GM12878 (cell line): ENCODE data around the gene ZNF577. TPM values are rescaled to one million over a fixed set of nuclear protein-coding genes. Genes with fewer than 3 reads are reported as not detected.

Source experiments
- ATAC-seq: fragments of 200-7000 bp; cut with Tn5 transposase; 3 replicates; pipeline ENCODE4 v1.9.1; 2020; ENCODE audit warnings: mild to moderate bottlenecking, moderate library complexity
- BruUV-seq: library from RNA; stranded (reverse); fragments of 400-500 nt; replicated peaks from 2 replicates; lab custom pipeline; 2021; lab: Mats Ljungman, UMichigan
- CTCF ChIA-PET: fragments of 300-600 bp; sonication (Branson Sonifier 250); formaldehyde crosslinking; extraction: SDS; loops from one replicate; lab custom pipeline; 2021; ENCODE audit warnings: inconsistent platforms; lab: Yijun Ruan, JAX
- POLR2A ChIA-PET: fragments of 350-600 bp; formaldehyde crosslinking; extraction: SDS; loops from one replicate; lab custom pipeline; 2021; ENCODE audit warnings: inconsistent platforms; lab: Charles Lee
- RAD21 ChIA-PET: fragments of 300-600 bp; sonication (Branson Sonifier 250); formaldehyde crosslinking; loops from one replicate; lab custom pipeline; 2023; ENCODE audit warnings: antibody characterized with exemption; ENCODE audit not compliant: unreplicated experiment; lab: Charles Lee
- SMC1A ChIA-PET: fragments of 300-600 bp; sonication (Branson Sonifier 250); formaldehyde crosslinking; loops from one replicate; lab custom pipeline; 2023; ENCODE audit not compliant: unreplicated experiment, uncharacterized antibody; lab: Charles Lee
- DNase-seq: peaks from one replicate; pipeline ENCODE4 v3.0.0-alpha.2; 2011; ENCODE audit warnings: low read depth, low spot score
- FAIRE-seq: peaks from 3 replicates; lab custom pipeline; 2011; peaks lifted over from hg19 to GRCh38; lab: Jason Lieb, UNC
- H2AFZ ChIP-seq: 2 replicates; pipeline ENCODE4 v1.6.0; 2011; ENCODE audit warnings: low read depth, low read length, control low read depth; ENCODE audit not compliant: control insufficient read depth
- H3K27ac ChIP-seq: 2 replicates; pipeline ENCODE4 v1.5.1; 2011; ENCODE audit warnings: control low read depth; ENCODE audit not compliant: control insufficient read depth, insufficient read depth
- H3K27me3 ChIP-seq, 2 experiments: replicated peaks in 1 of 2; 2 replicates each; pipeline versions ENCODE4 v1.6.0 to v1.6.1; 2011; ENCODE audit warnings: low read length in 1 of 2; ENCODE audit not compliant: control insufficient read depth in 2 of 2, insufficient read depth in 2 of 2
- H3K36me3 ChIP-seq, 2 experiments: 2 replicates each; pipeline ENCODE4 v1.5.1; 2011; ENCODE audit warnings: low read length in 1 of 2; ENCODE audit not compliant: control insufficient read depth in 2 of 2, insufficient read depth in 2 of 2
- H3K4me1 ChIP-seq: 2 replicates; pipeline ENCODE4 v1.6.1; 2011; ENCODE audit warnings: mild to moderate bottlenecking, low read length, moderate library complexity, mixed read lengths; ENCODE audit not compliant: control insufficient read depth, insufficient read depth
- H3K4me2 ChIP-seq: 2 replicates; pipeline ENCODE4 v1.6.0; 2011; ENCODE audit warnings: control low read depth; ENCODE audit not compliant: control insufficient read depth, insufficient read depth
- H3K4me3 ChIP-seq: fragments of 200-600 bp; sonication (generic); 2 replicates; pipeline ENCODE4 v1.5.1; 2016
- H3K79me2 ChIP-seq: 2 replicates; pipeline ENCODE4 v1.6.0; 2011; ENCODE audit warnings: low read length; ENCODE audit not compliant: control insufficient read depth, insufficient read depth
- H3K9ac ChIP-seq: 2 replicates; pipeline ENCODE4 v1.8.0; 2011; ENCODE audit warnings: low read length, control low read depth, mixed read lengths; ENCODE audit not compliant: control insufficient read depth, insufficient read depth
- H3K9me3 ChIP-seq: replicated peaks from 3 replicates; pipeline ENCODE4 v1.5.1; 2011; ENCODE audit warnings: mild to moderate bottlenecking, low read length; ENCODE audit not compliant: control insufficient read depth, insufficient read depth
- H4K20me1 ChIP-seq: 2 replicates; pipeline ENCODE4 v1.6.0; 2011; ENCODE audit not compliant: control insufficient read depth, insufficient read depth
- CBX3 ChIP-seq: fragments of 200-600 bp; sonication (generic); IDR thresholded peaks from 2 replicates; pipeline ENCODE4 v1.6.1; 2016; ENCODE audit warnings: low read depth, borderline replicate concordance
- HDAC6 ChIP-seq: fragments of 200-600 bp; sonication (generic); IDR thresholded peaks from one replicate; pipeline ENCODE4 v1.8.0; 2017; ENCODE audit warnings: antibody characterized with exemption; ENCODE audit not compliant: unreplicated experiment
- IKZF1 ChIP-seq: fragments of 450-650 bp; conservative IDR thresholded peaks from 2 replicates; pipeline ENCODE4 v1.6.1; 2017; ENCODE audit warnings: antibody characterized with exemption, mild to moderate bottlenecking
- NR2F1 ChIP-seq: fragments of 450-650 bp; conservative IDR thresholded peaks from 2 replicates; pipeline ENCODE4 v1.6.1; 2017; ENCODE audit warnings: mild to moderate bottlenecking
- RELA ChIP-seq: fragments of 450-650 bp; IDR thresholded peaks from 2 replicates; pipeline ENCODE4 v1.8.0; 2014; ENCODE audit warnings: borderline replicate concordance; ENCODE audit not compliant: partially characterized antibody
- SMC3 ChIP-seq: IDR thresholded peaks from 2 replicates; pipeline ENCODE4 v1.6.1; 2011; ENCODE audit warnings: low read length, improper control_type of control experiment, borderline replicate concordance
- SRF ChIP-seq, 2 experiments: IDR thresholded peaks; 2 replicates each; pipeline ENCODE4 v1.6.1; 2011; ENCODE audit warnings: low read depth in 2 of 2, low read length in 2 of 2, mild to moderate bottlenecking in 1 of 2, moderate library complexity in 1 of 2
- WGBS: methylation state at CpG from one replicate; pipeline ENCODE4 v1.1.6; 2016; ENCODE audit warnings: low lambda C conversion rate; ENCODE audit not compliant: insufficient replicate concordance, insufficient coverage; ENCODE audit errors: missing lambda C conversion rate; 5-methylcytosine and 5-hydroxymethylcytosine counted together
- in situ Hi-C: fragments of 300-500 bp; cut with MboI; formaldehyde crosslinking; loops from 9 replicates; pipeline ENCODE4 v1.14.3; 2018; ENCODE audit warnings: mixed read lengths
- intact Hi-C: fragments of 100-400 bp; cut with micrococcal nuclease; formaldehyde crosslinking; loops from one replicate; pipeline ENCODE4 v1.14.2; 2022; ENCODE audit not compliant: unreplicated experiment
- polyA plus RNA-seq, 11 experiments: library from polyadenylated mRNA; depleted of rRNA in 4 of 11; unstranded in 6 of 11; stranded (reverse) in 5 of 11; fragments of >200 nt; fragmentation: Nextera tagmentation in 4 of 11; fragmentation: Illumina TruSeq in 1 of 11; extraction: Ambion mirVana in 4 of 11; extraction: Trizol in 1 of 11; gene quantifications; 1 replicate in 1 of 11; 2 replicates in 10 of 11; pipeline versions ENCODE4 v1.2.1 to v1.2.3, GENCODE V29; 2011 to 2016; ENCODE audit warnings: inconsistent platforms in 2 of 11, missing spikeins in 2 of 11, low read depth in 1 of 11
- total RNA-seq, 4 experiments: library from RNA; depleted of rRNA in 3 of 4; stranded (reverse); fragments of >200 nt in 3 of 4; fragmentation: Illumina TruSeq in 1 of 4; extraction: Trizol in 1 of 4; gene quantifications; 2 replicates each; pipeline versions ENCODE4 v1.2.1 to v1.2.3, GENCODE V29; 2013 to 2021
- TF ChIP-seq, protein P1 (sequence below): fragments of 450-650 bp; IDR thresholded peaks from 2 replicates; pipeline ENCODE4 v1.6.1; 2016; ENCODE audit warnings: mild to moderate bottlenecking
- TF ChIP-seq, protein P2 (sequence below): fragments of 450-650 bp; conservative IDR thresholded peaks from 2 replicates; pipeline ENCODE4 v1.6.1; 2017; ENCODE audit warnings: mild to moderate bottlenecking, moderate library complexity
- TF ChIP-seq, protein P3 (sequence below): fragments of 450-650 bp; IDR thresholded peaks from 2 replicates; pipeline ENCODE4 v1.6.1; 2016; ENCODE audit warnings: mild to moderate bottlenecking, moderate library complexity, borderline replicate concordance

ZNF577 gene
- total and polyA plus RNA-seq, 10 of the 15 experiments (the other 5 are each of a cell fraction or from before 2014, with no cell fraction given): 1.0 to 6.1 (median 4.5) TPM

DNA sequence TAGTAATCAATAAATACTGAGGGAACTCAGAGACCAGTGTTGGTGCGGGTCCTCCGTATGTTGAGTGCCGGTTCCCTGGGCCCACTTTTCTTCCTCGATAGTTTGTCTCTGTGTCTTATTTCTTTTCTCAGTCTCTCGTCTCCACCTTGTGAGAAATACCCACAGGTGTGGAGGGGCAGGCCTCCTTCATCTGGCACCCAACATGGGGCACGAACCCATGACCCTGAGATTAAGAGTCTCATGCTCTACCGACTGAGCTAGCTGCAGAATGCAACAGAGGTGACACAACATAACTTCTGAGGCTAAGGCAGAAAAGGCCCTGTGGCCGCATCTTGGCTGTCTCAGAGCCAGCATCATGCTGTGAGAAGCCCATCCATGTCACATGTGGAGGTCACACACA lies 34.2 kb upstream of the ZNF577 start:
- Histone ChIP-seq H3K27me3 (no peaks in the 10 kb centered on the region), H3K79me2 (no peaks in the 10 kb centered on the region), H3K9ac (no peak overlapping the region), H3K9me3 (peaks cover 17% of the 10 kb centered on the region), H3K36me3 (no peaks in the 10 kb centered on the region), H2AFZ (no peak overlapping the region), H3K27ac (no peak overlapping the region), H3K4me1 (no peaks in the 10 kb centered on the region), H3K4me2 (no peak overlapping the region), H4K20me1 (no peaks in the 10 kb centered on the region), H3K4me3 (no peak overlapping the region)
- TF ChIP-seq CBX3: 0 out of 2 replicates have a peak, but pooled peaks have one; percentile 28
- no peak for TF ChIP-seq SMC3
- SMC1A ChIA-PET: no interaction called here
- ATAC-seq (no peak), FAIRE-seq (no peak), DNase-seq (no peak)
- BruUV-seq: no TSS peak
- intact Hi-C loops (loop anchor here (10.0 kb wide), 1 partner anchor 123 kb away; the partner anchor contains the start of gene ZNF432), in situ Hi-C loops (no loop called here)
- CTCF ChIA-PET: no interaction called here
- WGBS: 71% methylated on average over 7 of the region's 8 CpGs
- POLR2A ChIA-PET: no interaction called here
- RAD21 ChIA-PET: no interaction called here

DNA sequence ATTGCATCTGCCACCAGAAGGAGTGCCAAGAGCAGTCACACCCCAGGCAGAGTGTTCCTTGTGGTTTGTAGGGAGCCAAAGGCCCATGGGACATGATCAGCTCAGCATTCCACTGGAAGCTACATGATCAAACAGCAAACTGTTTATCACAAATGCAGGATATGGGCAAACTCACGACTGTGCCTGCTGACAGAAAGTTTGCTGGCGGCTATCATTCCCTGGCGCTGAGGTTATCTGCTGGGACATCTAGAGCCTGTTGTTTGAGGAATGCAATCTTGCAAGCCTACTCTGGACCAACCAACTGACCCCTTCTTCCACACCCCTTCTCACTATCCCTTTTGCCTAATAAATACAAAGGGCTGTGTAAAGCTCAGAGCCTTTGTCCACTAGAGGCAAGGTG lies 31.9 kb upstream of the ZNF577 start:
- no peaks in the 10 kb centered on the region for H3K79me2 ChIP-seq
- no TSS peak for BruUV-seq
- intact Hi-C loops: loop anchor here (10.0 kb wide), 1 partner anchor 125 kb away; the partner anchor contains the start of gene ZNF432
- ChIA-PET CTCF (no interaction called here), RAD21 (no interaction called here), POLR2A (no interaction called here), SMC1A (no interaction called here)
- no peaks in the 10 kb centered on the region for H3K36me3 ChIP-seq
- no peaks in the 10 kb centered on the region for H4K20me1 ChIP-seq
- no peak overlapping the region for H3K27ac ChIP-seq
- peaks cover 29% of the 10 kb centered on the region for H3K9me3 ChIP-seq
- H3K9ac ChIP-seq: no peak overlapping the region
- no peaks in the 10 kb centered on the region for H3K4me1 ChIP-seq
- WGBS: 46% methylated on average over 3 of the region's 3 CpGs
- no peak overlapping the region for H3K4me3 ChIP-seq
- no peaks in the 10 kb centered on the region for H3K27me3 ChIP-seq
- in situ Hi-C loops: no loop called here
- FAIRE-seq (no peak), DNase-seq (no peak), ATAC-seq (no peak)
- H2AFZ ChIP-seq: no peak overlapping the region
- H3K4me2 ChIP-seq: no peak overlapping the region
- no peak for TF ChIP-seq RELA
- TF ChIP-seq, protein P1, sequence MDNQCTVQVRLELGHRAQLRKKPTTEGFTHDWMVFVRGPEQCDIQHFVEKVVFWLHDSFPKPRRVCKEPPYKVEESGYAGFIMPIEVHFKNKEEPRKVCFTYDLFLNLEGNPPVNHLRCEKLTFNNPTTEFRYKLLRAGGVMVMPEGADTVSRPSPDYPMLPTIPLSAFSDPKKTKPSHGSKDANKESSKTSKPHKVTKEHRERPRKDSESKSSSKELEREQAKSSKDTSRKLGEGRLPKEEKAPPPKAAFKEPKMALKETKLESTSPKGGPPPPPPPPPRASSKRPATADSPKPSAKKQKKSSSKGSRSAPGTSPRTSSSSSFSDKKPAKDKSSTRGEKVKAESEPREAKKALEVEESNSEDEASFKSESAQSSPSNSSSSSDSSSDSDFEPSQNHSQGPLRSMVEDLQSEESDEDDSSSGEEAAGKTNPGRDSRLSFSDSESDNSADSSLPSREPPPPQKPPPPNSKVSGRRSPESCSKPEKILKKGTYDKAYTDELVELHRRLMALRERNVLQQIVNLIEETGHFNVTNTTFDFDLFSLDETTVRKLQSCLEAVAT: no peak
- no peak for TF ChIP-seq HDAC6
- no peak for TF ChIP-seq SRF (IDR thresholded peaks at IDR 0.05; ENCODE audit: low read depth in 2 of 2, low read length in 2 of 2)
- TF ChIP-seq, protein P2, sequence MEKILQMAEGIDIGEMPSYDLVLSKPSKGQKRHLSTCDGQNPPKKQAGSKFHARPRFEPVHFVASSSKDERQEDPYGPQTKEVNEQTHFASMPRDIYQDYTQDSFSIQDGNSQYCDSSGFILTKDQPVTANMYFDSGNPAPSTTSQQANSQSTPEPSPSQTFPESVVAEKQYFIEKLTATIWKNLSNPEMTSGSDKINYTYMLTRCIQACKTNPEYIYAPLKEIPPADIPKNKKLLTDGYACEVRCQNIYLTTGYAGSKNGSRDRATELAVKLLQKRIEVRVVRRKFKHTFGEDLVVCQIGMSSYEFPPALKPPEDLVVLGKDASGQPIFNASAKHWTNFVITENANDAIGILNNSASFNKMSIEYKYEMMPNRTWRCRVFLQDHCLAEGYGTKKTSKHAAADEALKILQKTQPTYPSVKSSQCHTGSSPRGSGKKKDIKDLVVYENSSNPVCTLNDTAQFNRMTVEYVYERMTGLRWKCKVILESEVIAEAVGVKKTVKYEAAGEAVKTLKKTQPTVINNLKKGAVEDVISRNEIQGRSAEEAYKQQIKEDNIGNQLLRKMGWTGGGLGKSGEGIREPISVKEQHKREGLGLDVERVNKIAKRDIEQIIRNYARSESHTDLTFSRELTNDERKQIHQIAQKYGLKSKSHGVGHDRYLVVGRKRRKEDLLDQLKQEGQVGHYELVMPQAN: no peak
- TF ChIP-seq NR2F1: no peak
- no peak for TF ChIP-seq IKZF1
- TF ChIP-seq, protein P3, sequence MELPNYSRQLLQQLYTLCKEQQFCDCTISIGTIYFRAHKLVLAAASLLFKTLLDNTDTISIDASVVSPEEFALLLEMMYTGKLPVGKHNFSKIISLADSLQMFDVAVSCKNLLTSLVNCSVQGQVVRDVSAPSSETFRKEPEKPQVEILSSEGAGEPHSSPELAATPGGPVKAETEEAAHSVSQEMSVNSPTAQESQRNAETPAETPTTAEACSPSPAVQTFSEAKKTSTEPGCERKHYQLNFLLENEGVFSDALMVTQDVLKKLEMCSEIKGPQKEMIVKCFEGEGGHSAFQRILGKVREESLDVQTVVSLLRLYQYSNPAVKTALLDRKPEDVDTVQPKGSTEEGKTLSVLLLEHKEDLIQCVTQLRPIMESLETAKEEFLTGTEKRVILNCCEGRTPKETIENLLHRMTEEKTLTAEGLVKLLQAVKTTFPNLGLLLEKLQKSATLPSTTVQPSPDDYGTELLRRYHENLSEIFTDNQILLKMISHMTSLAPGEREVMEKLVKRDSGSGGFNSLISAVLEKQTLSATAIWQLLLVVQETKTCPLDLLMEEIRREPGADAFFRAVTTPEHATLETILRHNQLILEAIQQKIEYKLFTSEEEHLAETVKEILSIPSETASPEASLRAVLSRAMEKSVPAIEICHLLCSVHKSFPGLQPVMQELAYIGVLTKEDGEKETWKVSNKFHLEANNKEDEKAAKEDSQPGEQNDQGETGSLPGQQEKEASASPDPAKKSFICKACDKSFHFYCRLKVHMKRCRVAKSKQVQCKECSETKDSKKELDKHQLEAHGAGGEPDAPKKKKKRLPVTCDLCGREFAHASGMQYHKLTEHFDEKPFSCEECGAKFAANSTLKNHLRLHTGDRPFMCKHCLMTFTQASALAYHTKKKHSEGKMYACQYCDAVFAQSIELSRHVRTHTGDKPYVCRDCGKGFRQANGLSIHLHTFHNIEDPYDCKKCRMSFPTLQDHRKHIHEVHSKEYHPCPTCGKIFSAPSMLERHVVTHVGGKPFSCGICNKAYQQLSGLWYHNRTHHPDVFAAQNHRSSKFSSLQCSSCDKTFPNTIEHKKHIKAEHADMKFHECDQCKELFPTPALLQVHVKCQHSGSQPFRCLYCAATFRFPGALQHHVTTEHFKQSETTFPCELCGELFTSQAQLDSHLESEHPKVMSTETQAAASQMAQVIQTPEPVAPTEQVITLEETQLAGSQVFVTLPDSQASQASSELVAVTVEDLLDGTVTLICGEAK: no peak
